Measurements from ENCODE around the gene CMIP. TPM values are rescaled to one million over a fixed set of nuclear protein-coding genes. Genes with fewer than 3 reads are reported as not detected.
A peak's percentile ranks its signal among the peaks of the same experiment; 100 is the strongest.

CMIP gene
- total RNA-seq, 6 experiments from 2014 or later, result 12.2 to 23.0 (median 16.5) TPM

- no peaks in the 10 kb centered on the region for H3K9me3 ChIP-seq
- DNase-seq (no peak), ATAC-seq (no peak)
- H3K36me3 ChIP-seq, result no peaks in the 10 kb centered on the region
- H3K27me3 ChIP-seq, result no peaks in the 10 kb centered on the region
- no peaks in the 10 kb centered on the region for H3K4me1 ChIP-seq
- H3K4me3 ChIP-seq, result no peak overlapping the region
- TF ChIP-seq POLR2A (IDR thresholded peaks at IDR 0.05), result no peak
- no peak for TF ChIP-seq CTCF (IDR thresholded peaks at IDR 0.05)
- intact Hi-C loops (cut with DNase I), result no loop called here
- no peak overlapping the region for H3K27ac ChIP-seq
- 58% methylated on average over 9 of the region's 21 CpGs for WGBS (ENCODE audit: insufficient coverage, low coverage, low lambda C conversion rate, missing lambda C conversion rate)
Measured at GRCh38 chr16:81440888-81441761, 3.5 kb upstream of the CMIP start.

GRCh38 chr16:81442220-81442915, 2.2 kb upstream of the CMIP start:
- no peaks in the 10 kb centered on the region for H3K27me3 ChIP-seq
- peaks cover 0 to 11% (median under 1%) of the 10 kb centered on the region in 4 donors for H3K4me1 ChIP-seq
- H3K4me3 ChIP-seq, result no peak overlapping the region
- no peaks in the 10 kb centered on the region for H3K9me3 ChIP-seq
- no peak overlapping the region for H3K27ac ChIP-seq
- DNase-seq (no peak), ATAC-seq (no peak)
- 51% methylated on average over 6 of the region's 7 CpGs for WGBS (ENCODE audit: insufficient coverage, low coverage, low lambda C conversion rate, missing lambda C conversion rate)
- no peaks in the 10 kb centered on the region for H3K36me3 ChIP-seq
- no peak for TF ChIP-seq POLR2A (IDR thresholded peaks at IDR 0.05)
- TF ChIP-seq CTCF (IDR thresholded peaks at IDR 0.05), result no peak
- intact Hi-C loops (cut with DNase I), result no loop called here

- Histone ChIP-seq H3K4me3 (no peak overlapping the region), H3K36me3 (no peaks in the 10 kb centered on the region), H3K9me3 (no peaks in the 10 kb centered on the region), H3K4me1 (peaks cover 0 to 16% (median 4%) of the 10 kb centered on the region in 4 donors), H3K27me3 (no peaks in the 10 kb centered on the region), H3K27ac (peak overlapping the region in 1 of 3 donors; percentile 8)
- DNase-seq (no peak), ATAC-seq (no peak)
- WGBS (ENCODE audit: insufficient coverage, low coverage, low lambda C conversion rate, missing lambda C conversion rate), result 82% methylated on average over 3 of the region's 8 CpGs
- intact Hi-C loops (cut with DNase I), result no loop called here
- TF ChIP-seq CTCF (IDR thresholded peaks at IDR 0.05) (no peak), POLR2A (IDR thresholded peaks at IDR 0.05) (no peak)
Measured at GRCh38 chr16:81442916-81443687, 1.5 kb upstream of the CMIP start.

- DNase-seq (peak; percentile 65 to 72 (median 67)), ATAC-seq (no peak)
- WGBS (ENCODE audit: insufficient coverage, low coverage, low lambda C conversion rate, missing lambda C conversion rate), result 31% methylated on average over 8 of the region's 36 CpGs
- Histone ChIP-seq H3K27ac (peak overlapping the region; percentile 54 to 96 (median 72)), H3K4me1 (peaks cover 0 to 24% (median 8%) of the 10 kb centered on the region in 4 donors), H3K36me3 (no peaks in the 10 kb centered on the region), H3K9me3 (no peaks in the 10 kb centered on the region), H3K4me3 (peak overlapping the region; percentile 48 to 84 (median 51)), H3K27me3 (no peaks in the 10 kb centered on the region)
- TF ChIP-seq POLR2A (IDR thresholded peaks at IDR 0.05) (no peak), CTCF (IDR thresholded peaks at IDR 0.05) (no peak)
- intact Hi-C loops (cut with DNase I), result no loop called here
Measured at GRCh38 chr16:81443688-81444447, 740 bp upstream of the CMIP start.

Measured in right lobe of liver (tissue), 6 donors.